Lung (tissue), 12 donors: ENCODE data around the gene BRD7. TPM values are rescaled to one million over a fixed set of nuclear protein-coding genes. Genes with fewer than 3 reads are reported as not detected.

Experiments
- ATAC-seq: fragments of 200-7000 bp; cut with Tn5 transposase; one replicate; pipeline ENCODE4 v1.9.1; 2020; ENCODE audit warnings: moderate number of reproducible peaks; ENCODE audit not compliant: insufficient read depth, low FRiP score
- DNase-seq, 3 donors: peaks; one replicate each; pipeline ENCODE4 v3.0.0-alpha.2; 2013 to 2017
- H3K27ac ChIP-seq, 2 donors: one replicate each; pipeline ENCODE4 v1.5.1; 2013; ENCODE audit warnings: mild to moderate bottlenecking in 2 of 2, moderate library complexity in 2 of 2, control low read depth in 1 of 2, inconsistent platforms in 1 of 2, low read depth in 1 of 2, low read length in 1 of 2
- H3K27me3 ChIP-seq, 3 donors: one replicate each; pipeline ENCODE4 v1.5.1; 2013; ENCODE audit warnings: low read length in 2 of 3; ENCODE audit not compliant: control insufficient read depth in 3 of 3, insufficient read depth in 3 of 3
- H3K36me3 ChIP-seq, 4 donors: one replicate each; pipeline ENCODE4 v1.5.1; 2013; ENCODE audit warnings: low read length in 4 of 4, mild to moderate bottlenecking in 1 of 4, moderate library complexity in 1 of 4; ENCODE audit not compliant: control insufficient read depth in 4 of 4, insufficient read depth in 4 of 4
- H3K4me1 ChIP-seq, 5 donors: one replicate each; pipeline ENCODE4 v1.5.1; 2013; ENCODE audit warnings: low read length in 5 of 5, mild to moderate bottlenecking in 2 of 5, moderate library complexity in 1 of 5; ENCODE audit not compliant: control insufficient read depth in 5 of 5, insufficient read depth in 5 of 5
- H3K4me3 ChIP-seq: one replicate; pipeline ENCODE4 v1.5.1; 2013; ENCODE audit warnings: mild to moderate bottlenecking, control low read depth, moderate library complexity
- H3K9ac ChIP-seq, 2 donors: one replicate each; pipeline ENCODE4 v1.5.1; 2013; ENCODE audit warnings: low read length in 2 of 2, control low read depth in 1 of 2; ENCODE audit not compliant: insufficient read depth in 1 of 2
- H3K9me3 ChIP-seq, 4 donors: one replicate each; pipeline ENCODE4 v1.5.1; 2013; ENCODE audit warnings: low read length in 3 of 4, mild to moderate bottlenecking in 1 of 4, moderate library complexity in 1 of 4; ENCODE audit not compliant: control insufficient read depth in 4 of 4, insufficient read depth in 3 of 4
- CTCF ChIP-seq: IDR thresholded peaks from 2 replicates; pipeline ENCODE4 v1.5.1; 2012; ENCODE audit warnings: mild to moderate bottlenecking; ENCODE audit errors: control extremely low read depth, extremely low read depth
- WGBS, 2 donors: extraction: QIAGEN DNeasy Blood & Tissue Kit; methylation state at CpG; one replicate each; pipeline ENCODE4 v1.1.7; 2013; 5-methylcytosine and 5-hydroxymethylcytosine counted together
- polyA plus RNA-seq, 2 donors: library from polyadenylated mRNA; stranded (reverse); fragments of 200-250 nt; gene quantifications; one replicate each; pipeline ENCODE4 v1.2.1, GENCODE V29; 2013
- total RNA-seq, 2 donors: library from RNA; depleted of rRNA in 1 of 2; stranded (reverse); fragments of >200 nt in 1 of 2; gene quantifications; one replicate each; pipeline ENCODE4 v1.2.1, GENCODE V29; 2014 to 2021
- donor health status: control.
- donor health status: control.
- donor health status: Bipolar disorder and iron deficiency.
- donor health status: healthy.
- donor health status: DM: yes; HTN: yes; CAD: no.

Gene BRD7
- total and polyA plus RNA-seq, 4 donors: 33.9 to 54.6 (median 53.5) TPM

GRCh38 chr16:50381679-50382440 is 13.1 kb upstream of the BRD7 start:
- DNase-seq (no peak), ATAC-seq (no peak)
- WGBS, 2 donors: 74 to 77% methylated on average over 8 of the region's 8 CpGs
- no peaks in the 10 kb centered on the region for H3K4me1 ChIP-seq
- H3K36me3 ChIP-seq: no peaks in the 10 kb centered on the region
- TF ChIP-seq CTCF: no peak
- H3K27me3 ChIP-seq: no peaks in the 10 kb centered on the region
- no peaks in the 10 kb centered on the region for H3K9me3 ChIP-seq
- H3K27ac ChIP-seq: no peak overlapping the region
- H3K4me3 ChIP-seq: no peak overlapping the region
- H3K9ac ChIP-seq: no peak overlapping the region

- Histone ChIP-seq H3K4me1 (no peaks in the 10 kb centered on the region), H3K27ac (no peak overlapping the region), H3K4me3 (no peak overlapping the region), H3K27me3 (no peaks in the 10 kb centered on the region), H3K9ac (no peak overlapping the region), H3K9me3 (no peaks in the 10 kb centered on the region), H3K36me3 (no peaks in the 10 kb centered on the region)
- DNase-seq (no peak), ATAC-seq (no peak)
- TF ChIP-seq CTCF: no peak
Observed at GRCh38 chr16:50378417-50378816, 9.6 kb upstream of the BRD7 start.

- WGBS, 2 donors: 53 to 59% methylated on average over 4 of the region's 4 CpGs
- no peak for TF ChIP-seq CTCF
- no peak for ATAC-seq
- Histone ChIP-seq H3K9me3 (no peaks in the 10 kb centered on the region), H3K4me1 (peaks cover 0 to 10% (median 0%) of the 10 kb centered on the region in 5 donors), H3K27ac (no peak overlapping the region), H3K27me3 (no peaks in the 10 kb centered on the region), H3K4me3 (no peak overlapping the region), H3K36me3 (no peaks in the 10 kb centered on the region), H3K9ac (no peak overlapping the region)
- DNase-seq: no peak
Observed at GRCh38 chr16:50377001-50377400, 8.2 kb upstream of the BRD7 start.

GRCh38 chr16:50373780-50374179 is 5.0 kb upstream of the BRD7 start:
- Histone ChIP-seq H3K36me3 (no peaks in the 10 kb centered on the region), H3K27me3 (no peaks in the 10 kb centered on the region), H3K4me1 (peaks cover 0 to 10% (median 4%) of the 10 kb centered on the region in 5 donors), H3K27ac (no peak overlapping the region), H3K9ac (no peak overlapping the region), H3K4me3 (no peak overlapping the region), H3K9me3 (no peaks in the 10 kb centered on the region)
- WGBS, 2 donors: 92 to 93% methylated on average over 9 of the region's 9 CpGs
- ATAC-seq (no peak), DNase-seq (no peak)
- no peak for TF ChIP-seq CTCF
